NOMO-1 treated with dmso at 0.1 percent for 144 hours (cell line): ENCODE data around the gene SHISA9.

ENCODE experiments used
- DNase-seq: peaks from one replicate; lab custom pipeline; 2025; ENCODE audit not compliant: unreplicated experiment; lab: John Stamatoyannopoulos, UW

SHISA9 gene

DNA sequence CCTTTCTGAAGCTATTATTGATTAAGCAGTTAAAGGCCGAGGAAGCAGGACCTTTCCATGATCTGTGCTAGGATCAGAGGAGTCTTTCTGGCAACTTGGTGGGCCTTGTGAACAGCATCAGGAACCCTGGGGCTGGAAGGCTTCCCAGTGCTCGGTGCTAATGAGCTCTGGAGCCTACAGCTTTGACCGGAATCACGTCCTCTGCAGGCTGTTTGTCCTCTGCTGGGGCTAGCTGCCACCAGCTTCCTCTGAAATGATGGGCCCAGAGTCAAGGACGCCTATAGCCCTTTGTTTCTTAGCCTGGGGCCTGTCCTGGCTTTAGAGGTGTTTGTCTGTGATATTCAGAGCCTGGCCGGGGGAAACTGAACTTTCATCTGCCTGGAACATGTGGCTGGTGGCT lies 111.6 kb downstream of the SHISA9 start:
- DNase-seq, result no peak

DNA sequence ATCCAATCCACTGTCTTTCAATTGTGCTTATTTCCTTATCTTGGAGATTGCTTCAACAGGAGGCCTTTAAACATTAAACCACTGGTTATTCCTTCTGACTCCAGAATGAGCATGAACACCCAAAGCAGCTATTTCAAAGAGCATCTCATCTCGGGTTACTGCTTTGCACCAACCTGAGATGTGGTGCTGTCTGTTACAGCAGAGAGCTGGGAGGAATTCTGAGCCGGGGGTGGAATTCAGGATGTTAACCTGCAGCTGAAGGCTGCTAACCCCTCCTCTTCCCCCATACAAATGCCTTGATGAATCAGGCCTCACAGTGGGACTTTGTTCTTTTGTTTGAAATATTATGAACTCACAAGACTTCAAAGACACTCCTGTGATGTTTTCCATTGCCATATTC lies 113.1 kb downstream of the SHISA9 start:
- no peak for DNase-seq

DNA sequence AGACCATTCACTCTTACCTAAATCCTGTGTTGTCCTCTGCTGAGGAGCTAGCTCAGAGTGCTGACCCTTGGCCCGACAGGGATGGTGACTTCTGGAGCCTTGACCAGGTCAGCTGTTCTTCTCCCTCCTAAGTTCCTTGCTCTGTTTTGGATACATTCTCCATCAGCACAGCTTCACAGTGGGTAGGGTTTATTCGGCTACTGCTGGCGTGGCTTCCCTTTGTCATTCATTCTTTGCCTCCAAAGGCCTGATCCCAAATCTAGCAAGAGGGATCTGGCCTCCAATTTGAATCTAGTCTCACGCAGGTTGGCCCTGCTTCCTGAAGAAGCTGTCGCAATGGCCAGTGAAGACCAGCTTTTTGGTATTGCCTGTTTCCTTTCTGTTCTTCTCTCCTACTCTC lies 116.6 kb downstream of the SHISA9 start:
- DNase-seq, result no peak

DNA sequence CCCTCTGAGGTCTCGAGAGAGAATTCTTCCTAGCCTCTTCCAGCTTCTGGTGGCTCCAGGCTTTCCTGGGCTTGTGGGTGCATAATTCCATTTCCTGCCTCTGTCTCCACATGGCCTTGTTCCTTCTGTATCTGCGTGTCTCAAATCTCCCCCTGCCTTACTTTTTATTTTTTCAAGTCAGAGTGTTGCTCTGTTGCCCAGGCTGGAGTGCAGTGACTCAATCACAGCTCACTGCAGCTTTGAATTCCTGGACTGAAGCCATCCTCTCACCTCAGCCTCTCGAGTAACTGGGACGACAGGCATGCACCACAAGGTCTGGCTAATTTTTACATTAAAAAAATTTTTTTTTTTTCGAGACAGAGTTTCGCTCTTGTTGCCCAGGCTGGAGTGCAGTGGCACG lies 120.6 kb downstream of the SHISA9 start:
- no peak for DNase-seq

DNA sequence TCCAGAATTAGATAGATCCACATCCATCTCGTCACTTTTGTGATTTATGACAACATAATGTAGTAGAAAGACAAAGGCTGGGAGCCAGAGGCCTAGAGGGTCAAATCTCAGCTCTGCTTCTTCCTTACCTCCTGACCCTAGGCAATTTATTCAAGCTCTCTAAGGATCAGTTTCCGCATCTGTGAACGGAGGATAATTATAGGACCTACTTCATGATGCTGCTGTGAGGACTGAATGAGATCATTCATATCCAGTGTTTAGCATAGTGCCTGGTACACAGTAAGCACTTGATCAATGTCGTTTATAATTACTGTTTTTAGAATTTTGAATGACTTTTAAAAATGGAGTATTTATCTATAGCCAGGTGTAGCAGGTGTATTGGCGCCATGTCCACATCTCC lies 128.4 kb downstream of the SHISA9 start:
- DNase-seq, result no peak

DNA sequence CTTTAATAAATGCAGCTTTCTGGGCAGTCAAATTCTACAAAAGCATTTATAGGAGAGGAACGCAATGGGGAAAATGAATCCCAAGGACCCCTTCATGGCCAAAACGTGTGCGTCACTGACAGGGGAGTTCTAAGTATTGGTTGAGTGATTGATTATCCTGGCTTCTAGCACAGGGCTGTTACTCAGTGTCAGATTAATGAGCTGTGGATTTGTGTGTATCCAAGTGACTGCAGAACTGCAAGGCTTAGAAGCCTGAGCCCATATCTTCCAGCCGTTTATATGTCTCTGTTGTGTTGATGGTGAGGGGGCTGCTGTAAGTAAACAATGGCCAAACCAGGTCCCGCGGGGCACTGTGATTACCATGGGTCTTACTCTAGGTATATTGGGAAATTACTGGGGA lies 129.4 kb downstream of the SHISA9 start:
- no peak for DNase-seq

DNA sequence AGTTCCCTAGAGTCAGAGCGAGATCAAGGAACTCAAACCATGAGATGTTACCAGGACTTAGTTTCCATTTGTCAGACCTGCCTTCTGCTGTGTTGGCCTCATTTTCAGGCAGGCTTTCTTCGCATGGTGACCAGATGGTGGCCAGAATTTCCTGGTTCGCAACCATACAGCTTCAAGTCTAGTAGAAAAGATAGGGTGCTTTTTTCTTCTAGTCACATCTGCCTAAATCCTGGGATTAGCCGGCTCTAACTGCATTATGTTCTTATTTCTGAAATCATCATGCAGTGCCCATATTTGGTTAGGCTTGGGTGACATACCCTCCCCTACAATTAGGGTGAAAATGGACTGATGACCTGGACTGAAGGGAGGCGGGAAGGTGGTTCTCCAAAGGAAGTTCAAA lies 131.5 kb downstream of the SHISA9 start:
- DNase-seq, result no peak

DNA sequence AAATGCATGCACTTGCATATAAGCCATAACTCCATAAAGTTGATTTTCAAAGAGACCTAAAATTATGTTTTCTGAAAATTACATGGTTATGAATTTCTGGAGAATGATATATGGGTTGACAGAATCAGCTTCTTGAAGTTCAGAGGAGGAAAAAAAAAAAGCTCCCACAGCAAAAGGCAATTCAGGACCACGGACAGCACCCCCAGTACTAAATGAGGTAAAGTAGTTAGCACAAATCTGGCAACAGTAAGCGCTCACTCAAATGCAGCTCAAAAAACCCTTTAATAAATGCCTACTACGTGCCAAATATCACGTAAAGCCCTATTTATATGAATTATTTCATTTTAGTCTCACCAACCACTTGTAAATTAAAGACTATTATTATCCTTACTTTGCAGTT lies 135.2 kb downstream of the SHISA9 start:
- no peak for DNase-seq

DNA sequence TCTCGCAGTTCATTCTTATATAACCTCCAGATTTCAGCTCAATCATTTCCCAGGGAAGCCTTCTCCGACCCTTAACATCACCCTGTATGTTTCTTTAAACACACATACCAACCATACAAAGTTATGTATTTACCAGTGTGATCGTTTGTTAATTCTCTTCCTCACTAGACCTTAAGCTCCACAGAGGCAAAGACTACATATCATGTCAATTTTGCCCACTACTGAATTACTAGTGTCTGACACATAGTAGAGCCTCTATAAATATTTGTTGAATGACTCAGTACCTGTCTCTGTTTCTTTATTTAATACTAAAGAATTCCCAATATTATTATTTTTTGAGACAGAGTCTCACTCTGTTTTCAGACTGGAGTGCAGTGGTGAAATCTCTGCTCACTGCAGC lies 137.2 kb downstream of the SHISA9 start:
- no peak for DNase-seq

DNA sequence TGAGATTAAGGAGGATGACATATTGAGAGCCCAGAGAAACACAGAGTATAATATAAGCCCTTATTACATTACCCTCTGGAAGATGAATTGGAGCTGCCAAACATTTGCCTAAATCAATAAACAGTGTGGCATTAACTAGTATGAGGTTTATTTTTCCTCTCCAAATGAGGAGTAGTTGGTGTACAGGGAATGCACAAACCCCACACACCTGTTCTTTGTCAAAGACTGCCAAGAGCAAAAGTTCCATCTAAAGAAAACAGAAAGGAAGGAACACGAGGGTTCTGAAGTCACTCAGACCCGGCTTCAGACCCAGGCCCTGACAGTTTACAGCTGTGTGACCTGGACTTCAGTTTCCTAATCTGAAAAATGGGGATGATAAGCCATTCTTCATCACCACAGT lies 138.1 kb downstream of the SHISA9 start:
- no peak for DNase-seq

DNA sequence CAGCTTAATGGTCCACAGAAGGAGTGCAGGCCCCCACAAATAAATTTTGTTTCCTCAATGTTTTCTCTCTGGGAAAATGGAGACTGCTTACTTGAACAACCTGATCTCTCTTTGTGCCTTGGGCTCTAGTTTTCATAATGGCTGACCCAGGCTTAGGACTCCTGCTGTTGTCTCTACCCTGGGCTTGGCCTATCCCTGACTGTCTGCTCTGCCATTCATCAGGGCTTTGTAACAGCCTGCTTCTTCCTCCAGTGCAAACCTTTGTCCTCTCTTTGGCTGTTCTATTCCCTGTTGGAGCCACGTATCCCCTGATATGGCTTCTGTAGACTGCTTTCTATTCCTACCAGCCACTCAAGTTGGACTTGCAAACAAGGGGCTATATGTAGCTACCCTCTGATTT lies 139.8 kb downstream of the SHISA9 start:
- no peak for DNase-seq

DNA sequence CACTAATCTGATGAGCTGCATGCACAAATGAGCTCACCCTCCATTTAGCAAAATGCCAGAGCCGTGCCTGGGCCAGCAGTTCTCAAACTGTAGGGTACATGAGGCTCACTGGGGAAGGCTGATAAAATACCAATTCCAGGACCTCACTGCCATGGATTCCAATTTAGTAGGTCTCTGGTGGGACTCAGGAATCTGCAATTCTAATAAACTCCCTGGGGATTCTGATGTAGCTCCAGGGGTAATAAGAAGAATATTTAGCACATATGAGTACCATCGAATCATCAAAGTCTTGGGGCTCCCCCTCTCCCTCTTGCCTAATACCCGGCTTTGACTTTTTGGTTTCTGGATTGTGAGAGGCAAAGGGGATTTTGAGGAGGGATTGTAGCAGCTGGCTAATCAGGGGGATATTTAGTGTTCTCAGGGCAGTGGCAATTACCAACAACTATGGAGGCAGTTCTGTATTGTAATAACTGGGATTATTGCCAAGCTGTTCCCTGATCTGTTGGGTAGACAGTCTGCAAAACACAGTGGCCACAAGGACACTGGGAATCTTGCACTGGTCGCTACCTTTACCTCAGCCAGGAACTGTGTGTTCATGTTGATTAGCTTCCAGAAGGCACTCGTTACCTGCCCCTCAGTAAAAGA lies 140.4 kb downstream of the SHISA9 start:
- DNase-seq, result no peak

DNA sequence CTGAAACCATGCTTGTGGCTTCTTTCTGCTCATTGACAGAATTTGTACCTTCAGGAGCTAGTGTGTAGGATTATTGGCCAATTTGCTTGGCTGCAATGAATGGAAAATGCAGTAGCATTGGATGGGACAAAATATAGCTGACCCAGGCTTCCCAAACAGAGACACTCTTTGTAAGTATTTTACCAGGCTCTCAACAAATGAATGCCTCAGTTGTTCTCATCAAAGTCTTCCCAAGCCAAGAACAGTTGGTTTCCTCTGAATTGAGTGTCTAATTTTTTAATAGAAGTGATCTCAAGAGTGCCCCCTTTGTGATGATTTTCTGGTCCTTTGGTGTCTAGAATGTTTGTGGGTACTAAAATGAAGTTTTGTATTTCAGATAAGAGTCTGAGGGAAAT lies 140.9 kb downstream of the SHISA9 start:
- DNase-seq, result no peak

DNA sequence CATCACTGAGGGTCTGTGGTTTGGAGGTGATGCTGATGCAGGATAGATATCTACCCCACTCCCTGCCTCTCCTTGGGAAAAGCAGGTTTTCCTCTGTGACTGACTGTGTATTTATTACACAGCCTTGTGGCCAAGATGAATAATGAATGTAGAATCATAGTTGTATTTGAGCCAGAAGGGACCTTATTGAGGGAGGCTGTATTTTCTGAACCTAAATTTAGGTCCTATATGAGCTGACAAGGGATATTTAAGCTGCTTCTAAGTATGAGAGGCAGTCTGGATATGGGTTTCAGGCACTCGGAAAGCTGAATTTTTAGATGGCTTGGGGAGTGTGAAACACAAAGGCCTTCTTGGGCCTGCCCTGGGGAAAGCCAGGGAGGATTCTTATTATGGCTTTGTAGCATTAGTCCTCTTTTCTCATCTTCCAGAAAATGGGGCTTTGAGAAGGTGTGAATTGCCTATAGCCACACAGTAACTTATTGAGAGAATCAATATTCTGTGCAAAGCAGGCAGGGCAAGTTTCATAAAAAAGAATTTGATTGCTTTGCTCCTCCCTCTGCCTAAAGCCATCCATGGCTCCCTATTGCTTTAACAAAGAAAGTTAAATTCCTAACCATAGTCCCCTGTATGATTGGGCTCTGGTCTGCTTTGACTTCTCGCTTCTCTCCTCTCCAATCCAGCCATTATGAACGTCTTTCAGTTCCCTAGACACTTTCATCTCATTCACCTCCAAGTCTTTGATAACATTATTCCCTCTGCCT lies 144.8 kb downstream of the SHISA9 start:
- DNase-seq, result no peak

DNA sequence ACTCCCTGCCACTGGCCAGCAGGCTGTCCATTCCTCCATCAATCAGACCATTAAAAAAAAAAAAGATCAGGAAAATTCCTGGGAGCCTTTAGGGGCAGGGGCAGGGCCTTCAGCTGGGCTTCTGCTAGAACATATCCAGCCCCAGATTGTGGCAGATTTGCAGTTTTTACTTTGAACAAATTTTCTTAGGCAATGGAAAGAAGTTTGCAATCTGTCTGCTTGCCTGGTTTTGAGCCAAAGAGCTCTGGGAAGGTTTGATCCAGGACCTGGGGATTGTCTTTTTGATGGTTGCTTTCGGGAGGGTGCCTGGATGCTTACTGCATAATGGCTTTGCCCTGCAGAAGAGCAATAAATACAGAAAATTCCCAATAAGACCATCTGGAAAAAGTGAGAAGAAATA lies 145.9 kb downstream of the SHISA9 start:
- no peak for DNase-seq

DNA sequence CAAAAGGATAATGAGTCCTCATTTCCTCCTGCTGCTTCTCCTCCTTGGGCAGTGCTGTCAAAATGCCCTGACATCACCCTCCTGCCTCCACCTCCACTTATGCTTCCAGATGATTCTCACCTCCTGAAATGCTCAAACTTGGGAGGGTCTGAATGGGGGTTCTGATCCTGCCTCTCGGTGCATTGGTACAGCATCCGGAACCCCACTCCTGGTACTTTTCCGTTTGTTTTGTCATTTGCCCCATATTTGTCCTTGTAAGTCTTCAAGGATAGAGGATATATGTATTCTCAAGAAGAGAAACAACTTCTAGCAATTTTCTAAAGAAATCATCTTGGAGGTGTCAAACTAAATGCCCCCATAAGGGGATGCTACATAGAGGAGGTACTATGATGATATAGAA lies 148.3 kb downstream of the SHISA9 start:
- DNase-seq, result no peak

DNA sequence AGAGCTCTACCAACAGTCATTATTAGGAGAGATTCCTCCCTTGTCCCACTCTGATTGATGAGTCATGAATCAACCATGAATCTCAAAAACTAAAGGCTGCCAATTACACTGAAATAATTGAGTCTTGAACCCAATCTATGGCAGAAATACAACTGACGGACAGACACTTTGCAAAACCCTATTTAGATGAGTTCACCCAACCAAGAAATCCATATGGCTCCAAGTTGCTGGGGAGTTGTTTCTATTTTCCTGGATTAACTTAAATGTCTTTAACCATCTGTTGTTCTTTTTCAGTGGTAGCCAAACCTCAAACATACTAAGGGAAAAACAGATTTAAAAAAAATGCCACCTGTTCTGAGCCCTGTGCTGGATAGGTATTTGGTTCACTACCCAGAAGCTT lies 151.0 kb downstream of the SHISA9 start:
- DNase-seq, result no peak

DNA sequence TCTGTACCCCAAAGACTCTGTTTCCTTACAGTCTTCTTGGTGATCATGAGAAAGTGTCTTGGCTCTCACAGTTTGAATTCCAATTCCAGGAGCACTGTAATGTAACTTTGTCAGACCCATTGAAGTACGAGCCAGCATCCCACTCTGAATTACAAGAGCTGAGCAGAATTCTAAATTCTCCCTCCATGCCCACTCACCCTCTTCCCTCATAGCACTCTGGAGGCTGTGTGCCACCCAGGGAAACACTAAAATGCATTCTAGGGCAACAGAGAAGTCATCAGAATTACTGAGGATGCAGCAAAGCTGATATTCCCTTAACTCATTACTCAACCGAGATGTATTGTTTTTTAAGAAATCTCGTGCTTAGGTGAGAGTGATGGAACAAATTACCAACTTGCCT lies 154.1 kb downstream of the SHISA9 start:
- no peak for DNase-seq

DNA sequence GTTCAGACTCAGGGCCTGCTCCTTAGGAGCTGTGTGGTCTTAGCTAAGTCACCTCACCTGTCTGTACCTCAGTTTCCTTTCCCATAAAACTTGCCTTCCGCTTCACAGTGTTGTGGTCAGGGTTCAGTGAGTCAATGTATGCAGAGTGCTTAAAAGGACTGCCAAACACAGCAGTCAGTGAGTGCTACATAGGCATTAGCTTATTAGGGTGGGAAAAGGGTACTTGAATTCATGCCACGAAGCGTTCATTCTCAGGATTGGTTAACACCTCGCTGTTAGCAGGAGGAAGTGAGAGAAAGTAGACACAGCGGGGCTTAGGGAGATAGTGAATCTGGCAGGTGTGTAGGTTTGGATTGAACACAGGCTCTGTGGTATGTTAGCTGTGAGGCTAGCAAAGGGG lies 155.2 kb downstream of the SHISA9 start:
- no peak for DNase-seq

DNA sequence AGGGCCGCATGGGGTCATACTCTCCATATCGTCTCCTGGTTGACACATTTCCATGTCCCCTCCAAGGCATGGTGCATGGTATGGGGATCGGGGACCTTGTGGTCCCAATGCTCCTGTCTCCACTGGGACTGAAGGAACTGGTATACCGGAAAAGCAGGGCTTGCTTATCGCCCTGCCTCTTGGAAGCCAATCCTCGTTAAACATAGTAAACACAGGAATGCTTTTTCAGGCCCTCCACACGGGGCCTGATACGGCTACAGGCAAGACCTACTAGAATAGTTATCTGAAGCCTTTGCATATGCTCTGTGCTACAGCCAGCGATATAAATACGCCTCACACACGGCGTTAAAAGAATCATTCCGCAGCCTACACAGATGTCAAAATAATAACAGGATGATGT lies 159.5 kb downstream of the SHISA9 start:
- DNase-seq, result no peak

DNA sequence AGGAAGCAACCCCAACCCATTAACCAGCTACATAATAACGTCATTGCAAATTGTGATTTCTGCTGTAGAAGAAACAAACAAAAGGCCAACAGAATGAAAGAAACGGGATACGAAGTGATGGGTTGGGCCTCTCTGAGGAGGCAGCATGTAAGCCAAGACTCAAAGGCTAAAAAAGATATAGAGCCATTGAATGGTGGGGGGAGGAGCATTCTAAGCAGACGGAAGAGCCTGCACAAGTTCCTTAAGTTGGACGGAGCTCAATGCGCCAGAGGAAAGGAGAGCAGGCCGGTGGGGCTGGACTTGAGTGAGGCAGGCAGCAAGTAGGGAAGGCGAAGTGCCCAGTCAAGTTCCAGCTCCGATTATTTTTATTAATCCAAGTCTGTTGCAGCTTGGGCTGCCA lies 160.3 kb downstream of the SHISA9 start:
- no peak for DNase-seq

DNA sequence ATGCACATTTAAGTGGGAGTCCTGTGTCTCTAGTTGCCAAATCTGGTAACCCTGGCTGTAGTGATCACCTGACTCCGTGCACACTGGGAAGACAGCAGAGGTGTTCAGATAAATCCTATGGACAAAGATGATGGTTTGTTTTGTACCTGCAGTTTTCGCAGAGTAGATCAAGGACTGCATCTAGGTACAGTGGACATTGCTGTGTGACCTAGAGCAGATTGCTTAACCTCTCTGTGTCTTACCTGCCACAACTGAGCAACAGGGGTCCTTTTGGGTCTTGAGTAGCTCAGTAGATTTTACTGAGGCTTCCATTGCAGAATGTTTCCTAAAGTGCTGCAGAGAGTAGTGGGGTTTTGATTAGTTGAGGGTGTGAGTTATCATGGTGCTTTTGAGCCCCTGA lies 160.8 kb downstream of the SHISA9 start:
- no peak for DNase-seq

DNA sequence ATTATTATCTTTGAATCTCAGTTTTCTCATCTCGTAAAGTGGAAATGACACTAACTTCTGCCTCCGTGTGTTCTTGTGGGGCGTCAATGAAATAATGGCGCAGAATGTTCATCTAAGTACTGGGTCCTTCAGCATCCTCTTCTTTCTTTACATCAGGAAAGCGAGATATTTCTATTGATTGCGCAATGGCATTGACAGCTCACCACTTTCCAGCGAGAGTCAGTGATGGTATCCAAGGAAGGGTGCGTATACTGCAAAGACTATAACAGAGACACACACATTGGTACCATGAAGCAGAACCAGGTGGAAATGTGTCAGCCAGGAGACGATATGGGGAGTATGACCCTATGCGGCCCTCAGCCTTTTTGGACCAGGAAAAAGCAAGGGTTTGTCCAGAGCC lies 162.1 kb downstream of the SHISA9 start:
- no peak for DNase-seq
